Fibroblast of the aortic adventitia (primary cell): ENCODE results near the gene GHRL. TPM values are rescaled to one million over a fixed set of nuclear protein-coding genes. Genes with fewer than 3 reads are reported as not detected.

Source experiments
- DNase-seq: peaks from one replicate; pipeline ENCODE4 v3.0.0-alpha.2; 2010; ENCODE audit warnings: low read depth
- H3K4me3 ChIP-seq: 2 replicates; pipeline ENCODE4 v1.5.1; 2011; ENCODE audit warnings: low read depth, mild to moderate bottlenecking, control low read depth, low read length, moderate library complexity
- CTCF ChIP-seq: IDR thresholded peaks from 2 replicates; pipeline ENCODE4 v1.5.1; 2011; ENCODE audit warnings: mild to moderate bottlenecking, low read length, control low read depth, inconsistent platforms; ENCODE audit not compliant: insufficient read depth
- total RNA-seq: library from RNA; depleted of rRNA; stranded (reverse); fragments of >200 nt; gene quantifications from 2 replicates; pipeline ENCODE4 v1.2.3, GENCODE V29; 2012; ENCODE audit warnings: low replicate concordance

Gene GHRL
- total RNA-seq, 1 donor = not detected

- TF ChIP-seq CTCF = no peak
- no peak overlapping the region for H3K4me3 ChIP-seq
- no peak for DNase-seq
Measured at GRCh38 chr3:10287936-10288574, 4.7 kb downstream of the GHRL start.

DNA sequence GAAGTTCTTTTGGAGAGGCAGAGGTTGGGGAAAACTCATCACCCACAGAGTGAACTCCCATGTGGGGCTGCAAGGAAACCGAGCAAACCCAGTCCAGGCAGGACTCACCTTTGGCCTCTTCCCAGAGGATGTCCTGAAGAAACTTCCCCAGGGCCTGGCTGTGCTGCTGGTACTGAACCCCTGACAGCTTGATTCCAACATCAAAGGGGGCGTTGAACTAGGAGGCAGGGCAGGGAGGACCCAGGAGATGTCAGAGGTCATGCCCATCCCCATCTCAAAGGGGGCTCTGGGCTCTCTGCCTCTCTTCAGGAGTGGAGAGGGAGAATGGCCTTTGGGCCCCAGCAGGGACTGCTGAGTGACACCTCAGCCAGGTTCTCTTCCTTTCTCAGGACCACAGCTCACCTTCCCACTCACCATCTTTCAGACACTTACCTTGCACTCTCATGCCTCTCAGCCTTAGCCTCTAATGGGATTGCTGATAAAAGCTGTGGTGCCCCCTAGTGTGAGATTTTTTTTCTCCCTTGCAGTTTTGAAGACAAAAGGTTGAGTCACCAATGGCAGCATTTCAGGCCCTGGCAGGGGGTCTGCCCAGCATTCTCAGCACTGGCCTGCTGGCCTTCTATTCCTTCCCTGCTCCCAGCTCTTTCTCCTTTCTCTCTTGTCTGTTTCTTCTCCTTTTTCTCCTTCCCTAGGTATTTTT is 6.0 kb downstream of the GHRL start:
- no peak for TF ChIP-seq CTCF

DNA sequence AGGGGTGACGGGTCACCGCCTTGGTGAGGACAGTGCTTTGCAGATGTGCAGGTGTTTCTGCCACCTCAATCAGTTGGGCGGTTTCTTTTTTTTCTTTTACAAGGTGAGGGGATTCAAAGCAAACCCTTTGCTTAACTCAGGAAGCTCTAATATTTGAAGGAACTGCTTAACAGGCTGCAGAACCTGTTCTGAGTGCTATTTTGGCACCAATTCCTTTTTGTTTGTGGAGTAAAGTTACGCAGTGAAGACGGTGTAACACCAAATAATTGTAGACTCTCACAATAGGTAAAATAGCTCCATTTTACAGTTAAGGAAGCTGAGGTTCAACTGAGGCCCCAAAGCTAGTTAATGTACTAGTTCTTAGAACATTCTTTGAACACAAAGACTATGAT is 6.6 kb downstream of the GHRL start:
- no peak overlapping the region for H3K4me3 ChIP-seq
- DNase-seq = no peak
- TF ChIP-seq CTCF = no peak

More for the DNA sequence above, 6.0 kb downstream of the GHRL start:
- H3K4me3 ChIP-seq = no peak overlapping the region
- DNase-seq = peak; percentile 67

DNA sequence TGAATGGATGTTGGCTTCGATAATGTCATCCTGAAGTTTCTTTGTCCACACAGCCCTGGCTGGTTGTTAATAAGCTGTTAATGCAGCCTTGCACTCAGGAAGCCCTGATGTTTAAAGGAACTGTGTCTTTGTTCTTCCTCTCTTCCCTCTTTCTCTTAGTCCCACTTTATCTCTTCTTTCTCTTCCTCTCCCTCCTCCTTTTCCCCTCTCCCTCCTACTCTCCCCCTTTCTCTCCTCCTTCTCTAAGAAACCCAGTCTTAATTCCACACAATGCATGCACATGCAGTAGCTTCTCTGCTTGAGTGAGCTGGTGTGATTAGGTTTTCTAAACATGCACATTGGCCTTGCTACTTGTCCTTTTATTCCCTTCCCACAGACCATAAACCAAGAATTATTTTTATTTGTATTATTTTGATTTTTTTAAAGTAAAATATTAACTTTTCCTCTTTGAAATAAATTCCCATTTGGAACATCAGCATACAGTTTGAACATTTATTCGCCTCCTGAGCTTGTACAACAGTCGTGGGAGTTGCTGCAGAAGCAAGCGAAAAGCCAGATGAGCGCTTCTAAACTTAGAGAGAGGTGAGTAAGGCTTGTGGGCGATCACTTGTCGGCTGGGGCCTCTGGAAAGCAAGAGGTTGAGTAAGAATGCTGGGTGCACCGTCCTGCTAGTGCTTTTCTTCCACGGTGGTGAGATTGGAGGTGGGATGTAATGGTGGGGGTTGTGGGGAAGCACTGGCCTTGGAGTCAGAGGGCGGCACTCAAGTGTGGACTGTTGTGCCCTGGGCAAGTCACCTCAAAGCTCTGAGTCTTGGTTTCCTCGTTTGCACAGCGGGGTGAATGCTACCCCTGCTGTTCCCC is 7.2 kb downstream of the GHRL start:
- TF ChIP-seq CTCF = no peak
- DNase-seq = no peak
- H3K4me3 ChIP-seq = no peak overlapping the region

DNA sequence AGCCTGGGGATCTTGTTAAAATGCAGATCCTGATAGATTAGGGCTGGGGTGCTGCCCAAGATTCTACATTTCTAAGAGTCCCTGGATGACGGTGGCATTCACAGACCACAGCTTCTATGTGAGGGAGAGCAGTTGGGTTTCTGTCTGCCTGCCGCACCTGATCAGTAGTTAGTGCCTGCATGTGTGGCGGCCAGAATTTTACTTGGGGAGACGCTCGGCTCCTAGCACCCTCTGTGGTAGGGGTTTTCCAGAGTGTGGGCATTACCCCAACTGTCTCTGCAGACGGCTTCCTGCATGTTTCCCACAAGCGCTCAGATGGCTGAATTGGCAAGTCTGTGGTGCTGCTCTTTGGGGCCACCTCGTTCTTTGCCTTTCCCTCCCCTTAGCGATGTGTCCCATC is 8.3 kb downstream of the GHRL start:
- TF ChIP-seq CTCF = no peak
- DNase-seq = no peak
- no peak overlapping the region for H3K4me3 ChIP-seq

- no peak overlapping the region for H3K4me3 ChIP-seq
- DNase-seq = no peak
- no peak for TF ChIP-seq CTCF
Measured at GRCh38 chr3:10283638-10284037, 9.1 kb downstream of the GHRL start.
